NT2/D1 (cell line): ENCODE data around the gene PPFIA2.

Experiments used
- SUZ12 ChIP-seq: IDR thresholded peaks from 2 replicates; pipeline ENCODE4 v1.6.1; 2011; ENCODE audit not compliant: insufficient read length, insufficient read depth; ENCODE audit errors: extremely low read depth
- YY1 ChIP-seq: IDR thresholded peaks from 2 replicates; pipeline ENCODE4 v1.6.1; 2011; ENCODE audit not compliant: insufficient read length, insufficient read depth
- ZNF274 ChIP-seq: IDR thresholded peaks from 2 replicates; pipeline ENCODE4 v1.6.1; 2011; ENCODE audit warnings: mild to moderate bottlenecking, low read depth, low read length

- TF ChIP-seq ZNF274 (no peak), SUZ12 (no peak), YY1 (no peak)
Observed at GRCh38 chr12:81208187-81208911, 550.8 kb downstream of the PPFIA2 start.
